Type B pancreatic cell (in vitro differentiated cells): ENCODE data around the gene DOCK10. TPM values are rescaled to one million over a fixed set of nuclear protein-coding genes. Genes with fewer than 3 reads are reported as not detected.

ENCODE experiments used
- DNase-seq: peaks from one replicate; pipeline ENCODE4 v3.0.0; 2021; ENCODE audit warnings: mixed read lengths; ENCODE audit not compliant: unreplicated experiment; ENCODE audit errors: extremely low spot score
- H3K27ac Mint-ChIP-seq: 2 replicates; pipeline ENCODE4 v1.8.0; 2021; ENCODE audit warnings: mild to moderate bottlenecking, mixed read lengths
- H3K27me3 Mint-ChIP-seq: 2 replicates; pipeline ENCODE4 v1.8.0; 2021; ENCODE audit warnings: mixed read lengths
- H3K36me3 Mint-ChIP-seq: 2 replicates; pipeline ENCODE4 v1.8.0; 2021; ENCODE audit warnings: mixed read lengths
- H3K4me1 Mint-ChIP-seq: one replicate; pipeline ENCODE4 v1.8.0; 2021; ENCODE audit warnings: mixed read lengths; ENCODE audit not compliant: unreplicated experiment
- H3K4me3 Mint-ChIP-seq: 2 replicates; pipeline ENCODE4 v1.8.0; 2021; ENCODE audit warnings: mild to moderate bottlenecking, mixed read lengths
- H3K9me3 Mint-ChIP-seq: 2 replicates; pipeline ENCODE4 v1.8.0; 2021; ENCODE audit warnings: mixed read lengths
- total RNA-seq: library from RNA; stranded (reverse); gene quantifications from 2 replicates; pipeline ENCODE4 v1.2.1, GENCODE V29; 2021; ENCODE audit warnings: low replicate concordance
- TF ChIP-seq, protein P1 (sequence below): fragments of 200-600 bp; sonication (generic); conservative IDR thresholded peaks from 2 replicates; pipeline ENCODE4 v1.5.0; 2021; ENCODE audit warnings: antibody characterized with exemption, mild to moderate bottlenecking

Gene DOCK10
- total RNA-seq, 1 donor from 2014 or later: 3.5 TPM

DNA sequence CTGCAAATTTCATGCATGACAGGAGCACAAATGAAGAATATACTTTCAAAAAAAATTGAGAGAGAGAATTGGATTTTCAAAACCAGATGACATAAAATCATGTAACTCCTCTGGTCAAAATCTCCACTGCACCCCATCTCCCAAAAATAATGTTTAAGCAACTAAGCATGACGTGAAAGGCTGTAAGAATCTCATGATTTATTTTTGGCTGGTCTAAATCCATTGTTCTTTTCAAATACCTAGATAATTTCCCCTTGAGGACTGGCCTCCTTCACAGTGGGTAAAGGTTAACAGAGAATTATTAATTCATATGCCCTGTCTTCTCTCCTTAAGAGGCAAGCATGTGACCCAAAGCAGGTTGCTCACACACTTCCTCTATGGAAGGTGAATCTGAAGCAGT, 224.6 kb downstream of the DOCK10 start:
- no peaks in the 10 kb centered on the region for H3K27me3 Mint-ChIP-seq
- DNase-seq: no peak

DNA sequence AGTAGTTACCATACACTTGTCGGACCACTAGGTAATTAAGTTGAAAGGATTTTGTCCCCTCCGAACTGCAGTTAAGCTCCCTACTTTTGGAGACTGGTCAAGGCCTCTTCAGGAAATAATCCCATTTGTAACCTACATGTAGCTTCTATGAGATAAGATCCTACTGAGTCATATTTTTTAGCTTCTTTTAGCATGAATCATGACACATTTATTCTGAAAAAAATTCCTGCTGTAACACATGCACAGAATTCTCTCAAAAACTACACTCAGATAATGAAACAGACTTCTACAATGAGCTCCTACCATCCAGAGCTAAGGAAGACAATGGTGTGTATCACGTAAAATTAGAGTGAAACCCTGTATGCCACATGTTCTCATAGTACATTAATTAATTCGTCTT, 225.5 kb downstream of the DOCK10 start:
- Mint-ChIP-seq H3K27me3 (no peaks in the 10 kb centered on the region), H3K9me3 (peaks cover 13% of the 10 kb centered on the region), H3K36me3 (no peaks in the 10 kb centered on the region), H3K4me3 (peak overlapping the region; percentile 2), H3K27ac (peak overlapping the region; percentile 43), H3K4me1 (peaks cover 7% of the 10 kb centered on the region)
- no peak for DNase-seq
- TF ChIP-seq, protein P1, sequence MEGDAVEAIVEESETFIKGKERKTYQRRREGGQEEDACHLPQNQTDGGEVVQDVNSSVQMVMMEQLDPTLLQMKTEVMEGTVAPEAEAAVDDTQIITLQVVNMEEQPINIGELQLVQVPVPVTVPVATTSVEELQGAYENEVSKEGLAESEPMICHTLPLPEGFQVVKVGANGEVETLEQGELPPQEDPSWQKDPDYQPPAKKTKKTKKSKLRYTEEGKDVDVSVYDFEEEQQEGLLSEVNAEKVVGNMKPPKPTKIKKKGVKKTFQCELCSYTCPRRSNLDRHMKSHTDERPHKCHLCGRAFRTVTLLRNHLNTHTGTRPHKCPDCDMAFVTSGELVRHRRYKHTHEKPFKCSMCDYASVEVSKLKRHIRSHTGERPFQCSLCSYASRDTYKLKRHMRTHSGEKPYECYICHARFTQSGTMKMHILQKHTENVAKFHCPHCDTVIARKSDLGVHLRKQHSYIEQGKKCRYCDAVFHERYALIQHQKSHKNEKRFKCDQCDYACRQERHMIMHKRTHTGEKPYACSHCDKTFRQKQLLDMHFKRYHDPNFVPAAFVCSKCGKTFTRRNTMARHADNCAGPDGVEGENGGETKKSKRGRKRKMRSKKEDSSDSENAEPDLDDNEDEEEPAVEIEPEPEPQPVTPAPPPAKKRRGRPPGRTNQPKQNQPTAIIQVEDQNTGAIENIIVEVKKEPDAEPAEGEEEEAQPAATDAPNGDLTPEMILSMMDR: peak; percentile 42

More for the DNA sequence above, 224.6 kb downstream of the DOCK10 start:
- H3K9me3 Mint-ChIP-seq: peaks cover 13% of the 10 kb centered on the region
- H3K27ac Mint-ChIP-seq: no peak overlapping the region
- no peaks in the 10 kb centered on the region for H3K36me3 Mint-ChIP-seq
- TF ChIP-seq, protein P1: no peak
- H3K4me3 Mint-ChIP-seq: no peak overlapping the region
- peaks cover 7% of the 10 kb centered on the region for H3K4me1 Mint-ChIP-seq

DNA sequence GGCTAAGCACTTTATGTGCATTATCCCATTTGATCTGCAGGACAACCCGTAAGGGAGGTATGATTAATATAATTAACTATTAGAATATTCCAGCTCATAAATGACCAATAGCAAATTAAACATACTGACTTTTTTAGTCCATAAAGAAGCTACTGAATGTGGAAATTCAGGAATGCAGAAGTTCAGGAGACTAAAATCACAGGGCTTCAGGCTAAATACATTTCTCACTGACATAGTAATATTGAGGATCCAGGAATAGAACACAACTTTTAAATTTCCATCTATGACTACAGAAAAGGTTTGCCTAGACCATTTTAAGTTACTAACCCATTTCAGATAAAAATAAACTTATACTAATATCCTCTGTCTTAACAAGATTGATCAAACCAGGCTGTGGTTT, 228.7 kb downstream of the DOCK10 start:
- TF ChIP-seq, protein P1: no peak
- no peaks in the 10 kb centered on the region for H3K36me3 Mint-ChIP-seq
- peaks cover 11% of the 10 kb centered on the region for H3K9me3 Mint-ChIP-seq
- DNase-seq: no peak
- no peak overlapping the region for H3K27ac Mint-ChIP-seq
- H3K4me1 Mint-ChIP-seq: peaks cover 7% of the 10 kb centered on the region
- no peak overlapping the region for H3K4me3 Mint-ChIP-seq
- no peaks in the 10 kb centered on the region for H3K27me3 Mint-ChIP-seq

DNA sequence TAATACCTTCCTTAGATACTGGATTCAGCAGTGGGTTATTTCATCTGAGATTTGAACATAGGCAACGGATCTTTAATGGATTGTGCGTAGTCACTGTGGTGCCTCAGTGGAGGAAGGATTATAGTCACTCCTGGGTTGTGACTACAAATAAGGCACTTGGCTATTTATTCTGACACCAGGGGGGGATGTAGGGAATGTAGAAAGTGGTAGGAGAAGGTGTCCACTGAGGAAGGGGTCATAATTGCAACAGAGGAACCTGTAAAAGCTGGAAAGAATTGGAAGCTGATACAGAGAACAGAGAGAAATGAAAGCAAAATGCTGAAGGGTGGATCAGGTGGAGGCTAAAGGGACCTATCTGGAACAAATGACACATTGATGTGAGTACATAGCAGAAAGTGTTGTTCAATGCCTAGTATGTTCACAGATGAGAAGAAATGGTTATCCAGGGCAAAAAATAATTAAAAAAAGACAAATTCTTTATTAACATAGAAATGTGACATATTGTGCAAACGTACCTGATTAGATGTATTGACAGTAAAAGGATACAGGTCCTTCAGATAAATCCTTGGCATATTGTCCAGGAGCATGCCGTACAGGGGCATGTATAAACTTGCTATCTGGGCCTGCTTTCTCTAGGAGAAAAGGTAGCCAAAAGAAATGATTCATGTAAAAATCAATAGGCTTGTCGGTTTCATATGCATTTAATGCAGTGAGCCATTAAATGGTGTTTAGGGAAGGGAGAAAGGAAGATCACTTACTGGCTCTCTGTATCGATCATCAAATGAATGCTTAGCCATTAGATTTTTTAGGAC, 234.9 kb downstream of the DOCK10 start:
- Mint-ChIP-seq H3K4me1 (no peaks in the 10 kb centered on the region), H3K36me3 (no peaks in the 10 kb centered on the region), H3K27ac (no peak overlapping the region), H3K27me3 (no peaks in the 10 kb centered on the region), H3K9me3 (peaks cover 3% of the 10 kb centered on the region), H3K4me3 (no peak overlapping the region)
- no peak for DNase-seq
- TF ChIP-seq, protein P1: no peak

DNA sequence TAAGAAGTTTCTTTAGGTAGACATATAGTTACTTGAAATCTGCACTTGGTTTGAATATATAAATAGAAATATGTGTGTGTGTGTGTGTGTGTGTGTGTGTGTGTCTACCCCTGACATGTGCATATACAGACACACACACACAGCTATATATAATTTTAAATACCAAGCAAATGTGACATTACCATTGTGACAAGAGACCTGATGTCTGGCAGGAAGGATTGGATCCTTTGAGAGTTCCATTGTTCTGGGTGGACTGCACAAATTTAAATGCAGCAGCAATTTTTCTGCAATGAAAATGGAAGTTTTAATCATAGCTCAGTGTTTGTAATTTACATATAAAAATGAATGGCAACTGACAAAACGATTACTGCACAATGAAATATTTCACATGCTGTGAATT, 238.3 kb downstream of the DOCK10 start:
- no peaks in the 10 kb centered on the region for H3K36me3 Mint-ChIP-seq
- no peak for DNase-seq

More for the DNA sequence above, 238.3 kb downstream of the DOCK10 start:
- peaks cover 13% of the 10 kb centered on the region for H3K4me1 Mint-ChIP-seq
- H3K27ac Mint-ChIP-seq: no peak overlapping the region
- TF ChIP-seq, protein P1: no peak
- H3K4me3 Mint-ChIP-seq: no peak overlapping the region
- H3K9me3 Mint-ChIP-seq: no peaks in the 10 kb centered on the region
- H3K27me3 Mint-ChIP-seq: no peaks in the 10 kb centered on the region
